ENCODE results near the gene ADGRG3. TPM values are rescaled to one million over a fixed set of nuclear protein-coding genes. Genes with fewer than 3 reads are reported as not detected.

The ADGRG3 gene
- total and polyA plus RNA-seq, 2 of the 13 experiments (the other 11 are each of a cell fraction or from before 2014, with no cell fraction given): 2.7 to 11.8 TPM

DNA sequence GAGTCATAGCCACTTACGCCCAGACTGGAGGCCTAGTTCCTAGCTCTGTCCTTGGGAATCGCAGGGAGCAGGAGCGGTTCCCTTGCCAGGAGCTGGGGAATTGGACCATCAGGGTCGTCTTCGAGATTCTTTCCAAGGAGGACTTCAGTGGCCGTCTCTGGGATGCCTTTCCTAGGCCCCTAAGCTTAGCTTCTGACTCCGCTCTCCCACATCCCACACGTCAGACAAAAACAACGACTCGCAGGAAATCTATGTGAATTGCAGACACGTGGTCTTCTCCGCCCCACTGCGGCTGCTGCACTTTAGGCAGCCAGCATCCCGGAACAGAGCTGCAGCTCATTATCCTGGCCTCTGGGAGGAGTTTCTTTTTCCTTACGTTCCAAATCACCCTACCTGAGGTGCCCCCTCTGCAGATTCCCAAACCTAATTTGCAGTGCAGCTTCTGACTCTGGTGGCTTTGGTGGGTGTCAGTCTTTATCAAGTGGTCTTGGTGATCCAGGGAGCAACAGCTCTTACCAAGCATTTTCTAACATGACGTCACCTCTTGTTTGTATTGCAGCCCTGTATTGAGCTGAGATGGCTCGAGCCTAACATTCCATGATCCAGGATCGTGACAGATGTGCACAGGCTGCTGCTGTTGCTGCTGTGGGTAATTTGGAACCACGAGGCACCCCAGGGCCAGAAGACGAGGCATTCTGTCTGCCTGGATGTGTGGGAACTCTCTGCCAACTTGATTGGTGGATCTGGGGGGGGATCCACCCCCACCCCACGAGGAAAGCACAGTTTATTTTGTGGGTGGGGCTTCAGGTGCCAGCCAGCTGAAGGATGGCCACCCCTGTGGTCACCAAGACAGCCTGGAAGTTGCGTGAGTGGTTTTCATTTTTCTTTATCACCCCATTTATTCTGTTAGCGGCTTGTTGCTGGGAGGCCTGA is 68.6 kb downstream of the ADGRG3 start (continued):
- TF ChIP-seq ZNF224 (CRISPR knock-in tag; IDR thresholded peaks at IDR 0.05) (no peak), GLI4 (CRISPR knock-in tag; IDR thresholded peaks at IDR 0.05; ENCODE audit: borderline replicate concordance) (no peak), ARNTL (CRISPR knock-in tag; IDR thresholded peaks at IDR 0.05) (0 out of 2 replicates have a peak, but pooled peaks have one; percentile 29), TCF7 (IDR thresholded peaks at IDR 0.05; ENCODE audit: low read depth) (no peak), NR3C1 (CRISPR knock-in tag; IDR thresholded peaks at IDR 0.05) (no peak), CENPX (CRISPR knock-in tag; IDR thresholded peaks at IDR 0.05) (no peak), SIX4 (CRISPR knock-in tag; IDR thresholded peaks at IDR 0.05) (no peak), JDP2 (CRISPR knock-in tag; IDR thresholded peaks at IDR 0.05; ENCODE audit: borderline replicate concordance) (no peak), ZNF484 (CRISPR knock-in tag; IDR thresholded peaks at IDR 0.05; ENCODE audit: borderline replicate concordance, low read depth) (no peak), KAT7 (CRISPR knock-in tag; IDR thresholded peaks at IDR 0.05; ENCODE audit: borderline replicate concordance) (0 out of 2 replicates have a peak, but pooled peaks have one; percentile 10), SRSF1 (optimal IDR thresholded peaks at IDR 0.05; ENCODE audit: low read depth, low read length) (no peak)
- TF ChIP-seq, protein P1, sequence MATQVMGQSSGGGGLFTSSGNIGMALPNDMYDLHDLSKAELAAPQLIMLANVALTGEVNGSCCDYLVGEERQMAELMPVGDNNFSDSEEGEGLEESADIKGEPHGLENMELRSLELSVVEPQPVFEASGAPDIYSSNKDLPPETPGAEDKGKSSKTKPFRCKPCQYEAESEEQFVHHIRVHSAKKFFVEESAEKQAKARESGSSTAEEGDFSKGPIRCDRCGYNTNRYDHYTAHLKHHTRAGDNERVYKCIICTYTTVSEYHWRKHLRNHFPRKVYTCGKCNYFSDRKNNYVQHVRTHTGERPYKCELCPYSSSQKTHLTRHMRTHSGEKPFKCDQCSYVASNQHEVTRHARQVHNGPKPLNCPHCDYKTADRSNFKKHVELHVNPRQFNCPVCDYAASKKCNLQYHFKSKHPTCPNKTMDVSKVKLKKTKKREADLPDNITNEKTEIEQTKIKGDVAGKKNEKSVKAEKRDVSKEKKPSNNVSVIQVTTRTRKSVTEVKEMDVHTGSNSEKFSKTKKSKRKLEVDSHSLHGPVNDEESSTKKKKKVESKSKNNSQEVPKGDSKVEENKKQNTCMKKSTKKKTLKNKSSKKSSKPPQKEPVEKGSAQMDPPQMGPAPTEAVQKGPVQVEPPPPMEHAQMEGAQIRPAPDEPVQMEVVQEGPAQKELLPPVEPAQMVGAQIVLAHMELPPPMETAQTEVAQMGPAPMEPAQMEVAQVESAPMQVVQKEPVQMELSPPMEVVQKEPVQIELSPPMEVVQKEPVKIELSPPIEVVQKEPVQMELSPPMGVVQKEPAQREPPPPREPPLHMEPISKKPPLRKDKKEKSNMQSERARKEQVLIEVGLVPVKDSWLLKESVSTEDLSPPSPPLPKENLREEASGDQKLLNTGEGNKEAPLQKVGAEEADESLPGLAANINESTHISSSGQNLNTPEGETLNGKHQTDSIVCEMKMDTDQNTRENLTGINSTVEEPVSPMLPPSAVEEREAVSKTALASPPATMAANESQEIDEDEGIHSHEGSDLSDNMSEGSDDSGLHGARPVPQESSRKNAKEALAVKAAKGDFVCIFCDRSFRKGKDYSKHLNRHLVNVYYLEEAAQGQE (IDR thresholded peaks at IDR 0.05; ENCODE audit: borderline replicate concordance in 1 of 2, low read depth in 1 of 2, low read length in 2 of 2): no peak
- TF ChIP-seq, protein P2, sequence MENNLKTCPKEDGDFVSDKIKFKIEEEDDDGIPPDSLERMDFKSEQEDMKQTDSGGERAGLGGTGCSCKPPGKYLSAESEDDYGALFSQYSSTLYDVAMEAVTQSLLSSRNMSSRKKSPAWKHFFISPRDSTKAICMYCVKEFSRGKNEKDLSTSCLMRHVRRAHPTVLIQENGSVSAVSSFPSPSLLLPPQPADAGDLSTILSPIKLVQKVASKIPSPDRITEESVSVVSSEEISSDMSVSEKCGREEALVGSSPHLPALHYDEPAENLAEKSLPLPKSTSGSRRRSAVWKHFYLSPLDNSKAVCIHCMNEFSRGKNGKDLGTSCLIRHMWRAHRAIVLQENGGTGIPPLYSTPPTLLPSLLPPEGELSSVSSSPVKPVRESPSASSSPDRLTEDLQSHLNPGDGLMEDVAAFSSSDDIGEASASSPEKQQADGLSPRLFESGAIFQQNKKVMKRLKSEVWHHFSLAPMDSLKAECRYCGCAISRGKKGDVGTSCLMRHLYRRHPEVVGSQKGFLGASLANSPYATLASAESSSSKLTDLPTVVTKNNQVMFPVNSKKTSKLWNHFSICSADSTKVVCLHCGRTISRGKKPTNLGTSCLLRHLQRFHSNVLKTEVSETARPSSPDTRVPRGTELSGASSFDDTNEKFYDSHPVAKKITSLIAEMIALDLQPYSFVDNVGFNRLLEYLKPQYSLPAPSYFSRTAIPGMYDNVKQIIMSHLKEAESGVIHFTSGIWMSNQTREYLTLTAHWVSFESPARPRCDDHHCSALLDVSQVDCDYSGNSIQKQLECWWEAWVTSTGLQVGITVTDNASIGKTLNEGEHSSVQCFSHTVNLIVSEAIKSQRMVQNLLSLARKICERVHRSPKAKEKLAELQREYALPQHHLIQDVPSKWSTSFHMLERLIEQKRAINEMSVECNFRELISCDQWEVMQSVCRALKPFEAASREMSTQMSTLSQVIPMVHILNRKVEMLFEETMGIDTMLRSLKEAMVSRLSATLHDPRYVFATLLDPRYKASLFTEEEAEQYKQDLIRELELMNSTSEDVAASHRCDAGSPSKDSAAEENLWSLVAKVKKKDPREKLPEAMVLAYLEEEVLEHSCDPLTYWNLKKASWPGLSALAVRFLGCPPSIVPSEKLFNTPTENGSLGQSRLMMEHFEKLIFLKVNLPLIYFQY (CRISPR knock-in tag; IDR thresholded peaks at IDR 0.05; ENCODE audit: borderline replicate concordance): no peak
- TF ChIP-seq, protein P3, sequence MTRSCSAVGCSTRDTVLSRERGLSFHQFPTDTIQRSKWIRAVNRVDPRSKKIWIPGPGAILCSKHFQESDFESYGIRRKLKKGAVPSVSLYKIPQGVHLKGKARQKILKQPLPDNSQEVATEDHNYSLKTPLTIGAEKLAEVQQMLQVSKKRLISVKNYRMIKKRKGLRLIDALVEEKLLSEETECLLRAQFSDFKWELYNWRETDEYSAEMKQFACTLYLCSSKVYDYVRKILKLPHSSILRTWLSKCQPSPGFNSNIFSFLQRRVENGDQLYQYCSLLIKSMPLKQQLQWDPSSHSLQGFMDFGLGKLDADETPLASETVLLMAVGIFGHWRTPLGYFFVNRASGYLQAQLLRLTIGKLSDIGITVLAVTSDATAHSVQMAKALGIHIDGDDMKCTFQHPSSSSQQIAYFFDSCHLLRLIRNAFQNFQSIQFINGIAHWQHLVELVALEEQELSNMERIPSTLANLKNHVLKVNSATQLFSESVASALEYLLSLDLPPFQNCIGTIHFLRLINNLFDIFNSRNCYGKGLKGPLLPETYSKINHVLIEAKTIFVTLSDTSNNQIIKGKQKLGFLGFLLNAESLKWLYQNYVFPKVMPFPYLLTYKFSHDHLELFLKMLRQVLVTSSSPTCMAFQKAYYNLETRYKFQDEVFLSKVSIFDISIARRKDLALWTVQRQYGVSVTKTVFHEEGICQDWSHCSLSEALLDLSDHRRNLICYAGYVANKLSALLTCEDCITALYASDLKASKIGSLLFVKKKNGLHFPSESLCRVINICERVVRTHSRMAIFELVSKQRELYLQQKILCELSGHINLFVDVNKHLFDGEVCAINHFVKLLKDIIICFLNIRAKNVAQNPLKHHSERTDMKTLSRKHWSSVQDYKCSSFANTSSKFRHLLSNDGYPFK (CRISPR knock-in tag; IDR thresholded peaks at IDR 0.05; ENCODE audit: borderline replicate concordance): no peak
- TF ChIP-seq, protein P4, sequence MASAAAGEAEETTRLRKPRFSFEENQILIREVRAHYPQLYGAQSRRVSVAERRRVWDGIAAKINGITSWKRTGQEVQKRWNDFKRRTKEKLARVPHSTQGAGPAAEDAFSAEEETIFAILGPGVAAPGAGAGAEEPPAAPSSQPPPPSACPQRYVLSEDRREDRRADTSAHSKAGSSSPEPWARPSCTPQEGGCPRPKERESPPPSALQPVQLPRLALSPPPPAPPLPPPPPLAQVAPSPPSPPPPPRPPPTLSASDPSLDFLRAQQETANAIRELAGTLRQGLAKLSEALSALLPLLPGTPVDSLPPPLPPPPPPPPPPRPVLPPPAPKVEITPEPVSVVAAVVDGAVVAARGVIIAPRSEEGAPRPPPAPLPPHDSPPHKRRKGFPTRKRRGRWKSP (CRISPR knock-in tag; IDR thresholded peaks at IDR 0.05): no peak

Data from HepG2 (cell line).